AG08396 (cell line): Measurements from ENCODE around the gene TBC1D17.
A peak's percentile ranks its signal among the peaks of the same experiment; 100 is the strongest.

Experiments used
- DNase-seq: peaks from one replicate; pipeline ENCODE4 v3.0.0; 2012; ENCODE audit warnings: low spot score, mixed read lengths

Gene TBC1D17

GRCh38 chr19:49877879-49878743 is 609 bp downstream of the TBC1D17 start:
- DNase-seq: peak; percentile 98

DNA sequence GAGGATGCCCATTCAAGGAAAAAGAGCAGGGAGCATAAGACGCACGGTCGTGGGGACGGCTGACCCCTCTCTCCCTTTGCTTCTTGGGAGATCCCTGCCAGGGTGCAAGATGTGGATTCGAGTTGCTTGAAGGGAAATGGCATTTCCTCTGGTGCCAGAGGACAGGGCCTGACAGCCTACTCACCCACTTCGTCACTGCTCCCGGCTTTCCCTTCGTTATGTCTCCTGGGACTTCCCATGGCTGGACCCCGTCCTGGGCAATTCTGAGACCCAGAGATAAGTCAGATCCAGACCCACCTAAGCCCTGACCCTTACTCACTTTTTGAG is 1.2 kb downstream of the TBC1D17 start:
- DNase-seq: no peak

DNA sequence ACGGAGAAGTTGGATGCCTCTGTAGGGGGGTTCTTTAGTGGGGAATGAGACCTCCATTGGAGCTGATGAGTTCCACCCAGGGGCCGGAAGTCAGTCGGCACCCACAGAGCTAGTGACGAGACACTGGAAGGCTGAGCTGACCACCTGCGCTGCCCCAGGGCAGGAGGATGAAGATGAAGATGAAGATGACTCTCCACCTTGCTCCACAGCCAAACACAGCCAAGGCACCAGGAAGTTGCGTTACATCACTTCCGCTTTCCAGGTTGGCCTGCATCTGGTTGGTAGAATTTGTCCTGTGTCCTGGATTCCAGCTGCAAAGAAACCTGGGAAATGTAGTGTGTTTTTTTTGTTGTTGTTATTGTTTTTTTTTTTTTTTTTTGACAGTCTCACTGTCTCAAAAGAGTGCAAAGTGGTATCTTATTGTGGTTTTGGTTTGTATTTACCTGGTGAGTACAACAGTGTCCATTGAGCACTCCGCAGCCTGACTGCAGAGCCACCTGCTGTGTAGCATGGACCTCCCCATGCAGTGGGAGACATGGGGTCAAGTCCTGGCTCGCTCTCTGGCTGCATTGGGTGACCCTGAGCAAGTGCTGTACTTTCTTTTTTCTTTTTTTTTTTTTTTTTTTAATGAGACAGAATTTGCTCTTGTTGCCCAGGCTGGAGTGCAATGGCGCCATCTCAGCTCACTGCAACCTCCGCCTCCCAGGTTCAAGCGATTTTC is 1.9 kb downstream of the TBC1D17 start:
- no peak for DNase-seq

GRCh38 chr19:49880162-49880869 is 2.8 kb downstream of the TBC1D17 start:
- no peak for DNase-seq

GRCh38 chr19:49881186-49881585 is 3.7 kb downstream of the TBC1D17 start:
- DNase-seq: no peak

DNA sequence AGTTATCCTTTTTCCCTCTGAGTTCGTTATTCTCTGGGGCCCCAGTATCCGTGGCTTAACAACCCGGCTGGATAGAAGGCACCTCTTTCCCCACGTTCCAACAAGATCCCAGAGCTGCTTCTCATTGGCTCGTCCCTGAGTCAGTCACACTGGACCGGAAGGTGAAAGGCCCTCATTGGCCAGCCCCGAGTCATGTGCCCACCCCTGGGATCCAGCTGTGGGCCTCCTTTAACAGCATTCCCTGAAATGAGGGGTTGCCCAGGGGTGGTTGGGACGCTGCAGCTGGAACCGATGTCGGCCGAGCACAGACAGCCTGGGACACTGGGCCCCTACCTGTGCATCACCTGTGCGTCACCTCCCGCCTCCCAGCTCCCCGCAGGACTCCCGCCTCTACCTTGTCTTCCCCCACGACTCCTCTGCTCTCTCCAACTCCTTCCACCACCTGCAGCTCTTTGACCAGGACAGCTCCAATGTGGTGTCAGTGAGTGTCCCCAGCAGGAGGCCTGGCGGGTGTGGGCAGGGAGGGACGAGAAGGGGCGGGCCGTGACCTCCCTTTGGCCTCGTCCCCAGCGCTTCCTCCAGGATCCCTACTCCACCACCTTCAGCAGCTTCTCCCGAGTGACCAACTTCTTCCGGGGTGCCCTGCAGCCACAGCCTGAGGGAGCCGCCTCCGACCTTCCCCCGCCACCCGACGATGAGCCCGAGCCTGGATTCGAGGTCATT is 4.3 kb downstream of the TBC1D17 start:
- DNase-seq: no peak

- DNase-seq: no peak
Measured at GRCh38 chr19:49882643-49883042, 5.1 kb downstream of the TBC1D17 start.

DNA sequence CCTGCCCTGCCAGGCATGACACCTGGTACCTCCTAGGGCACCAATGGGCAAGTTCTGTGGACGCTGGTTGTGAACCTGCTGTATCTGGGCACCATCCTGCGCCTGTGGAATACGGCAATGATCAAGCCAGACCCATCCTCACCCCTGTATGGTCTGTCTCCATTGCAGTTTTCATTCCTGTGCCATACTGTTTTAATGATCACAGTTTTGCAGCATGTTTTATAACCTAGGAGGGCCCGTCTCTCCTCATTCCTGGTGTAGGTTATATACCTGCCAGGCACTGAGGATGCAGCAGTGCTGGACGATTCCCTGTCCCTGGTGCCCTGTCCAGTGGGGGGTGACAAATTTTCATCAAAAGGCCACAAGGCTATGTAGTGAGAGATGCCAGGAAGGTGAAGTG is 5.6 kb downstream of the TBC1D17 start:
- DNase-seq: no peak

DNA sequence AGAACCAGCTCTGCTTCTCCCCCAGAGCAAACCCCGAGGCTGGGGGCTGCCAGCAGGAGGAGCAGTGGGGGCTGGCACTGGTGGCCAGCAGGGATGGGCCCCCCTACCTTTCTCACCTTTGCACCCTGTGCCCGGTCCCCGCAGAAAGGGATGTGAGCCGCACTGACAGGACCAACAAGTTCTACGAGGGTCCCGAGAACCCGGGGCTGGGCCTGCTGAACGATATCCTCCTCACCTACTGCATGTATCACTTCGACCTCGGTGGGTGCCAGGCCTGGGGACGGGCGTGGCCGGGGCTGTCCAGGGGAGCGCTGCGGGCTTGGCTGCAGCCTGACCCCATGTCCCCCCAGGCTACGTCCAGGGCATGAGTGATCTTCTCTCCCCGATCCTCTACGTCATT is 6.6 kb downstream of the TBC1D17 start:
- DNase-seq: no peak

DNA sequence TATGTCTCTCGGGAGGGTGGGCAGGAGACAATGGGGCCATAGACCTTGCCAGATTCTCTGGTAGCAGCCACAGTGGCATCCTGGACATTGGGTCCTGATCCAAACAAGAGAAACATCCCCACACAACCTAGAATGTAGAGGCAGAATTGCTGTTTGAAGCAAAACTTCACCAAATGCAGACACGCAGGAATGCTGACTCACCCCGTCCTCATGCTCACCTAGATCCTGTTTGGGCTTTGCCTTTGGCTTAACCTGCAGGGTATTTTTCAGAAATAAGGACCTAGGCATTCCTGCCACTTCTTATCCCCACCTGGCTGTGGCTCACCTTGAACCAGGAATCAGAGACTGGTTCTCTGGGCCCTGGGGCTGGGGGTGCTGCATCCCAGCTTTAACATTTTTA is 7.3 kb downstream of the TBC1D17 start:
- DNase-seq: no peak

DNA sequence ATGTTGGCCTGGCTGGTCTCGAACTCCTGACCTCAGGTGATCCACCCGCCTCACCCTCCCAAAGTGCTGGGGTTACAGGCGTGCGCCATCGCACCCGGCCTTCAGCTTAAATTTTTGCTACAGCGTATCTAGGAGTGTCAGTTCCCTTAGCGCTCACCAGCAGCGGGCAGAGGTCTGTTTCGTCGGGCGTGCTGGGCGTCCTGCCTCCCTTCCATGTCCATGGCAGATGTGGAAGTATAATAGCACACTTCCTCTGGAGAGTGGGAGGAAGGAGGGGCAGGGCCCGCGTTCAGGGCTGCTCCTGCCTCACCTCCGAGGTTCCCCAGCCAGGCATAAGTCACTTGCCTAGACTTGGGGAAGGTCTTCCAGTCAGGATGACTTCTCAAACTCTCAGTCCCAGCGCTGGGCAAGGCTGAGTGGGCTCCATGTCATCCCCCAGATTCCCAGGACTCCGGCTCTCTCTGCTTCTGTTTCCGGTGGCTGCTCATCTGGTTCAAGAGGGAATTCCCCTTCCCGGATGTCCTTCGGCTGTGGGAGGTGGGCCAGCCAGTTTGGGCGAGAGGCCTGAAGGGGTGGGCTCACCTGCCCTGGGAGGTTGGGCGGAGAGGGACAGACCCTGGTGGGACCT is 9.6 kb downstream of the TBC1D17 start:
- DNase-seq: no peak

DNA sequence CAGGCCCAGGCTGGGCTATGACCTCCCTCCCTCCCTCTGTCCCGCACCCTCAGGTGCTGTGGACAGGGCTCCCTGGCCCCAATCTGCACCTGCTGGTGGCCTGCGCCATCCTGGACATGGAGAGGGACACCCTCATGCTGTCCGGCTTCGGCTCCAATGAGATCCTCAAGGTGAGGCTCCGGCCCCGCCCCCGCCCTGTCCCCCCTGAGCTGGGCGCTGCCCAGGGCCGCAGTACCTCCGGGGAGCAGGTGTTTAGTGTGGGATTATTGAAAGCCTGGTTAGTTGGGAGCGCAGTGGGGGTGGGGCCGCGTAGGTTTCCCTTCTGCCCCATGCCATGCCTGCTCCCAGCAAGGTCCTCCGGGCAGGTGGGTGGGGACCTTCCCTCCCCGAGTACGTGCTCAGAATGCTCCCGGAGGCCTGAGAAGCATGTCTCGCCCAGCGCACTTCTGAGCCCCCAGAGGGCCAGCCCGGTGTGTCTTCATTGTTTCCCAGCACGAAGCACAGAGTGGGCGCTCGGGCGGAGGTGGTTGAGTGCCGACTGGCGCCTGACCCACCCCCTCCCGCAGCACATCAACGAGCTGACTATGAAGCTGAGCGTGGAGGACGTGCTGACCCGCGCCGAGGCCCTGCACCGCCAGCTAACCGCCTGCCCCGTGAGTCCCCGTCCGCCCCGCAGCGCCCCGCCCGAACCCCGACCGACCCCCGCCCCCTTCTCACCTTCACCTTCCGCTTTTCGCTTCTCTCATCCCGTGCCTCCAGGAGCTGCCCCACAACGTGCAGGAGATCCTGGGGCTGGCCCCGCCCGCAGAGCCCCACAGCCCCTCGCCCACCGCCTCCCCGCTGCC is 10.4 kb downstream of the TBC1D17 start:
- no peak for DNase-seq

DNA sequence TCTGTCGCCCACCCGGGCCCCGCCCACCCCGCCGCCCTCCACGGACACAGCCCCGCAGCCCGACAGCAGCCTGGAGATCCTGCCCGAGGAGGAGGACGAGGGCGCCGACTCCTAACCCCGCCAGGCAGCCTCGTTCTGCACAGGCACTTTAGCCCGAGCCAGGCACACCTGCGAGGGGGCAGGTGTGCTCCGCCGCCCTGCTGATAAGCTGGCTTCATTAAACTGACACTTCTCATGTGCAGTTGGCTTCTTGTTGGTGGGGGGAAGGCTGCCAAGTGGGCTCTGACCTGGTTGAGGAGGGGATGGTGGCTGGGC is 11.0 kb downstream of the TBC1D17 start:
- no peak for DNase-seq

DNA sequence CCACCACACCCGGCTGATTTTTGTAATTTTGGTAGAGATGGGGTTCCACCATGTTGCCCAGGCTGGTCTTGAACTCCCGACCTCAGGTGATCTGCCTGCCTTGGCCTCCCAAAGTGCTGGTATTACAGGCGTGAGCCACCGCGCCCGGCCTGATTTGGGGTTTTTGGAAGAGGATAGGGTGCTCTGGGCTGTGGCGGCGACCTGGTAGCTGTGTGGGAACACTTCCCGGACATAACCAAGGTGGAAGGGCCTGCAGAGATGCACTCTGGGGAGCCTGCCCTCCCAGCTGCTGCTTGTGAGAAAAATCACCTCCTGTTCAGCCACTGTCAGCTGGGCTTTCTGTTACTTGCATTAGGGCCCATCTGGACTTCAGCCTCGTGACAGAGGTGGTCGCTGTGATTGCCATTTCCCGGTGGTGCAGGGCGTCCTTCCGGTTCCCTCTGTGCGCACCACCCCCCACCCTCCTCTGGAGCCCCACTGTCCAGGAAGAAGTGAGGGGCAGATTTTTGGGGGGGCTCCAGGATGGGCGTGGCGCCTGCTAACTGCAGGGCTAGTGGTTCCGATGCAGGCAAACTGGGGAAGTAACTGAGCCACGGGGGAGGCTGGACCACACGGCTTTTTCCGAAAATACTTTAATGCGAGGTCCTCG is 11.7 kb downstream of the TBC1D17 start:
- no peak for DNase-seq

- DNase-seq: peak; percentile 68
Measured at GRCh38 chr19:49889687-49890348, 12.3 kb downstream of the TBC1D17 start.

DNA sequence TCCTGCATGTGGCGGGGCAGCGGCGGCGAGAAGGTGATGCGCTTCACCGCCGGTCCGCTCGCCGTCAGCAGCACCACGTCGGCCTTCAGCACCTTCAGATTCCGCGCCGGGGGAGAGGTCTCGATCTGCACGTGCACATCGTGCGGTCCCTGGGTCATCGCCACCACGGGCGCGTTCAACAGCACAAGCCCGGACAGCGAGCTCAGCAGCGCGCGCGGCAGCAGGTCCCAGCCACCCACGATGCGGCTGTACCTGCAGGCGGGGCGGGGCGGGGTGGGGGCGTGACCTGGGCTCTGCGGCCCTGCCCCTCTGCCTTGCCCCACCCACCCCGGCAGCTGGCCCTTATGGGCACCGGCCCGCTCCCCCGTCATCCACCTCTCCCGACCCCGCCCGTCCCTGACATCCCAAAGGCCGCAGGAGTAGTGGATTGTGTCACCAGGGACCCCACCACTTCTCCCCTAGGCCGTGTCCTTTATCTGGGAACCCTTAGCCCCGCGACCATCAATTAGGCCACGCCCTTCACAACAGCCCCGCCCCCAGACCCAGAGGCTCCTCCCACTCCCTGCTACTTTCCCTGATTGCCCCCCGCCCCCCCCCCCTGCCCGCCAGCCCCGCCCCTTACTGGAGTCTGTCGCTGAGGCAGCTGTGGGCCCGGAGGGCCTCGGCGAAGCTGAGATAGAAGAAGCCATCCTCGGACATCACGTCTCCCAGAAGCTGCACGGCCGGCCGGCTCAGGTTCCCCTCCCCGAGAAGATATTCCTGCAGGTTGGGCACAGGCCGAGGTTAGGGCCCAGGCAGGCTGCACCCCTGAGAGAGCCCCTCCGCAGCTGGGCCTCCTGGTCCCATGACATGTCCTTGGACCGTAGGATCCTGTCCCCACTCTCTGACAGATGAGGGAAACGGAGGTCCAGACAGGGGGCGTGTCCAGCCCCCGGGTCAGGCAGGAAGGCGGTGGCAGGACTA is 13.1 kb downstream of the TBC1D17 start:
- DNase-seq: peak; percentile 55

GRCh38 chr19:49891393-49891792 is 13.9 kb downstream of the TBC1D17 start:
- DNase-seq: no peak

DNA sequence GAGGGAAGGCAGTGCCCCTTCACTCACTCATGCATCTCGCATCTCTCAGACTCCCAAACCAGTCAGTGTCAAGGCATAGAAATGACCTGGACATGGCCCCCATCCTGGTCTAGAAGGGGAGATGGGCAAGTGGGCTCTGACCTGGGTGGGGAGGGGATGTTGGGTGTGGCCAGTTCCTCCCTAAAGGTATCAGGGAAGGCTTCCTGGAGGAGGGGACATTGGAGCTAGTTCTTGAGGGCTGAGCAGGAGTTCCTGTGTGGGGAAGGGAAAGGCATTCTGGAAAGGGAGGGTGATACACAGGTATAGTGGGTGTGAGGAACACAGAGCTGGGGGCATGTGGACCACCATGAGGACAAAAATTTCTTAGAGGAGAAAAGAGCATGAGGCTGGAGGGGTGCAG is 15.2 kb downstream of the TBC1D17 start:
- DNase-seq: no peak
